H9 (cell line): ENCODE results near the gene LRRC8E. TPM values are rescaled to one million over a fixed set of nuclear protein-coding genes. Genes with fewer than 3 reads are reported as not detected.
A peak's percentile ranks its signal among the peaks of the same experiment; 100 is the strongest.

Source experiments
- DNase-seq: peaks from one replicate; pipeline ENCODE4 v3.0.0-alpha.2; 2017
- H2AFZ ChIP-seq: one replicate; pipeline ENCODE4 v1.6.1; 2013; ENCODE audit warnings: mild to moderate bottlenecking, low read length, control low read depth, moderate library complexity
- H2AK5ac ChIP-seq: 2 replicates; pipeline ENCODE4 v1.6.1; 2013; ENCODE audit warnings: low read length, control low read depth, mixed read lengths; ENCODE audit not compliant: insufficient read length
- H2BK120ac ChIP-seq: one replicate; pipeline ENCODE4 v1.6.1; 2013; ENCODE audit warnings: low read depth, mild to moderate bottlenecking, low read length, control low read depth, inconsistent platforms; ENCODE audit not compliant: poor library complexity, severe bottlenecking
- H2BK12ac ChIP-seq: 2 replicates; pipeline ENCODE4 v1.6.1; 2013; ENCODE audit warnings: low read length, control low read depth, mixed read lengths, low read depth; ENCODE audit not compliant: insufficient read length
- H2BK15ac ChIP-seq: 2 replicates; pipeline ENCODE4 v1.6.1; 2013; ENCODE audit warnings: low read depth, low read length, control low read depth
- H2BK20ac ChIP-seq: one replicate; pipeline ENCODE4 v1.6.1; 2013; ENCODE audit warnings: low read depth, mild to moderate bottlenecking, low read length, control low read depth, inconsistent platforms; ENCODE audit not compliant: poor library complexity, severe bottlenecking
- H2BK5ac ChIP-seq: 2 replicates; pipeline ENCODE4 v1.6.1; 2013; ENCODE audit warnings: low read length, control low read depth, mixed read lengths; ENCODE audit not compliant: insufficient read length
- H3K14ac ChIP-seq: 2 replicates; pipeline ENCODE4 v1.6.1; 2013; ENCODE audit warnings: low read length, control low read depth; ENCODE audit not compliant: insufficient read depth
- H3K18ac ChIP-seq: 2 replicates; pipeline ENCODE4 v1.6.1; 2013; ENCODE audit warnings: low read depth, mild to moderate bottlenecking, mixed read lengths, low read length, control low read depth; ENCODE audit not compliant: insufficient read length
- H3K23ac ChIP-seq: 2 replicates; pipeline ENCODE4 v1.6.1; 2013; ENCODE audit warnings: low read length, control low read depth, mixed read lengths, low read depth; ENCODE audit not compliant: insufficient read length
- H3K23me2 ChIP-seq: 2 replicates; pipeline ENCODE4 v1.6.1; 2013; ENCODE audit warnings: low read depth, mild to moderate bottlenecking, mixed read lengths, low read length, control low read depth; ENCODE audit not compliant: insufficient read length, poor library complexity, severe bottlenecking
- H3K27ac ChIP-seq: 2 replicates; pipeline ENCODE4 v1.5.1; 2013; ENCODE audit warnings: low read length, control low read depth, mixed read lengths, low read depth; ENCODE audit not compliant: insufficient read length
- H3K27me3 ChIP-seq: 2 replicates; pipeline ENCODE4 v1.6.1; 2013; ENCODE audit warnings: low read length, control low read depth, inconsistent platforms; ENCODE audit not compliant: insufficient read depth
- H3K4ac ChIP-seq: 2 replicates; pipeline ENCODE4 v1.6.1; 2013; ENCODE audit warnings: low read depth, mild to moderate bottlenecking, control low read depth, inconsistent platforms, low read length, moderate library complexity
- H3K4me1 ChIP-seq: 2 replicates; pipeline ENCODE4 v1.6.1; 2013; ENCODE audit warnings: low read length, control low read depth, inconsistent platforms; ENCODE audit not compliant: insufficient read depth
- H3K4me2 ChIP-seq: 2 replicates; pipeline ENCODE4 v1.6.1; 2013; ENCODE audit warnings: low read length, control low read depth, mixed read lengths; ENCODE audit not compliant: insufficient read length, insufficient read depth
- H3K56ac ChIP-seq: 2 replicates; pipeline ENCODE4 v1.6.1; 2013; ENCODE audit warnings: low read depth, mild to moderate bottlenecking, mixed read lengths, low read length, control low read depth; ENCODE audit not compliant: insufficient read length
- H3K79me1 ChIP-seq: 2 replicates; pipeline ENCODE4 v1.6.1; 2013; ENCODE audit warnings: low read depth, mild to moderate bottlenecking, moderate library complexity, low read length, control low read depth, inconsistent platforms; ENCODE audit not compliant: insufficient read depth, poor library complexity, severe bottlenecking
- H3K79me2 ChIP-seq: 2 replicates; pipeline ENCODE4 v1.6.1; 2013; ENCODE audit warnings: low read length, control low read depth, inconsistent platforms; ENCODE audit not compliant: insufficient read depth
- H3K9ac ChIP-seq: 2 replicates; pipeline ENCODE4 v1.6.1; 2013; ENCODE audit warnings: low read length, control low read depth, mixed read lengths; ENCODE audit not compliant: insufficient read length; ENCODE audit errors: extremely low read depth
- H3K9me3 ChIP-seq: one replicate; pipeline ENCODE4 v1.6.1; 2013; ENCODE audit warnings: low read depth, low read length, inconsistent platforms; ENCODE audit not compliant: control insufficient read depth
- H3T11ph ChIP-seq: one replicate; pipeline ENCODE4 v1.6.1; 2013; ENCODE audit warnings: mild to moderate bottlenecking, low read length, control low read depth, inconsistent platforms
- H4K20me1 ChIP-seq: one replicate; pipeline ENCODE4 v1.6.1; 2013; ENCODE audit not compliant: control insufficient read depth, insufficient read length, insufficient read depth
- H4K5ac ChIP-seq: 2 replicates; pipeline ENCODE4 v1.6.1; 2013; ENCODE audit warnings: low read depth, mild to moderate bottlenecking, mixed read lengths, low read length, control low read depth; ENCODE audit not compliant: insufficient read length
- H4K8ac ChIP-seq: replicated peaks from 2 replicates; pipeline ENCODE4 v1.6.1; 2013; ENCODE audit warnings: low read length, control low read depth, mixed read lengths, low read depth; ENCODE audit not compliant: insufficient read length
- H4K91ac ChIP-seq: 2 replicates; pipeline ENCODE4 v1.6.1; 2013; ENCODE audit warnings: low read depth, mild to moderate bottlenecking, moderate library complexity, mixed read lengths, low read length, control low read depth; ENCODE audit not compliant: insufficient read length
- H3K27ac Mint-ChIP-seq, 3 experiments: 2 replicates in 2 of 3; 3 replicates in 1 of 3; pipeline ENCODE4 v1.8.0; 2020 to 2021; ENCODE audit warnings: mixed read lengths in 3 of 3, mild to moderate bottlenecking in 1 of 3, moderate library complexity in 1 of 3
- H3K27me3 Mint-ChIP-seq: 2 replicates; pipeline ENCODE4 v1.8.0; 2021; ENCODE audit warnings: low read depth, mild to moderate bottlenecking, moderate library complexity, mixed read lengths
- H3K36me3 Mint-ChIP-seq, 3 experiments: 2 replicates in 2 of 3; 3 replicates in 1 of 3; pipeline ENCODE4 v1.8.0; 2020 to 2021; ENCODE audit warnings: low read depth in 3 of 3, mixed read lengths in 3 of 3; ENCODE audit not compliant: insufficient read depth in 1 of 3
- H3K4me1 Mint-ChIP-seq, 2 experiments: 2 replicates each; pipeline ENCODE4 v1.8.0; 2020; ENCODE audit warnings: mixed read lengths in 2 of 2
- H3K4me3 Mint-ChIP-seq, 2 experiments: 2 replicates in 1 of 2; 3 replicates in 1 of 2; pipeline ENCODE4 v1.8.0; 2020 to 2021; ENCODE audit warnings: mild to moderate bottlenecking in 2 of 2, mixed read lengths in 2 of 2, moderate library complexity in 1 of 2
- H3K9me3 Mint-ChIP-seq, 2 experiments: 2 replicates in 1 of 2; 3 replicates in 1 of 2; pipeline ENCODE4 v1.8.0; 2020; ENCODE audit warnings: mild to moderate bottlenecking in 2 of 2, mixed read lengths in 2 of 2, moderate library complexity in 1 of 2
- WGBS: extraction: QIAGEN DNeasy Blood & Tissue Kit; methylation state at CpG from one replicate; pipeline ENCODE4 v1.1.7; 2013; ENCODE audit warnings: missing lambda C conversion rate, low lambda C conversion rate, mixed read lengths; ENCODE audit not compliant: insufficient read length; ENCODE audit errors: extremely low coverage; 5-methylcytosine and 5-hydroxymethylcytosine counted together
- total RNA-seq: library from RNA; stranded (reverse); gene quantifications from 2 replicates; pipeline ENCODE4 v1.2.1, GENCODE V29; 2021
- TF ChIP-seq, protein P1 (sequence below): fragments of 200-600 bp; sonication (generic); conservative IDR thresholded peaks from 3 replicates; pipeline ENCODE4 v1.8.0; 2021; ENCODE audit warnings: antibody characterized with exemption, mild to moderate bottlenecking

The LRRC8E gene
- total RNA-seq, 1 experiment from 2014 or later: 4.8 TPM

DNA sequence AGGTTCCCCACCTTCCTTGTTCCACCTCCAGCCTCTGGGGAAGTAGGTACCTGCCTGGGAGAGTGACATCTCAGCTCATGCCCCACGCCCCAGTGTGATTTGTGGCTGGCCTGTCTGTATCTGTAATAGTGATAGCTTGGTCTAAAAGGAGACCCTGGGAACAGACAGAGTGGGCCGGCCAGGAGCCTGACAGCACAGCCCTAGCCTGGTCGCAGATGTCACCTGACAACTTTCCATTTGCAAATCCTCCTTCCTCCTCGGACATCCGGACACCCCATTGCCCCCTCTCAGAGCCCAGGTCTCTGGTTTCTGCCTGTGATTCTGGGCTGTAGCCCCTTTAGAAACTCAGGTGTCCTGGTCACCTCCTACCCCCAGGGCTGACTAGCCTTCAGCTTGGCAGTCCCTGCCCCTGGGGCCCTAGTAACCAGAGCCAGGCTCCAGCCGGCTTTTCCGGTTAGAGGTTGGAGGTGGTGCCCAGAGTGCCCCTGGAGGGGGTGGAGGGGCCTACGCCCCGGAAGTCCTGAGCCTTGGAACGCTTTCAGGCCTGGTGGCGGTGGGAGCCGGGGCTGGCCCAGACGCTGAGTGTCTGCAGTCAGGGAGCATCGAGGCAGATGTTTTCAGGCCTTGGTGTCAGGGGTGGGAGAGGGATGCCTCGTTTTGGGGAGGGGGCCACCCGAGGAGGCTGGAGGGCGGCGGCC lies 6.5 kb downstream of the LRRC8E start:
- TF ChIP-seq, protein P1, sequence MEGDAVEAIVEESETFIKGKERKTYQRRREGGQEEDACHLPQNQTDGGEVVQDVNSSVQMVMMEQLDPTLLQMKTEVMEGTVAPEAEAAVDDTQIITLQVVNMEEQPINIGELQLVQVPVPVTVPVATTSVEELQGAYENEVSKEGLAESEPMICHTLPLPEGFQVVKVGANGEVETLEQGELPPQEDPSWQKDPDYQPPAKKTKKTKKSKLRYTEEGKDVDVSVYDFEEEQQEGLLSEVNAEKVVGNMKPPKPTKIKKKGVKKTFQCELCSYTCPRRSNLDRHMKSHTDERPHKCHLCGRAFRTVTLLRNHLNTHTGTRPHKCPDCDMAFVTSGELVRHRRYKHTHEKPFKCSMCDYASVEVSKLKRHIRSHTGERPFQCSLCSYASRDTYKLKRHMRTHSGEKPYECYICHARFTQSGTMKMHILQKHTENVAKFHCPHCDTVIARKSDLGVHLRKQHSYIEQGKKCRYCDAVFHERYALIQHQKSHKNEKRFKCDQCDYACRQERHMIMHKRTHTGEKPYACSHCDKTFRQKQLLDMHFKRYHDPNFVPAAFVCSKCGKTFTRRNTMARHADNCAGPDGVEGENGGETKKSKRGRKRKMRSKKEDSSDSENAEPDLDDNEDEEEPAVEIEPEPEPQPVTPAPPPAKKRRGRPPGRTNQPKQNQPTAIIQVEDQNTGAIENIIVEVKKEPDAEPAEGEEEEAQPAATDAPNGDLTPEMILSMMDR: peak; percentile 24; the same call in 1 of the 3 replicates
- Histone ChIP-seq H4K91ac (no peak overlapping the region), H3T11ph (no peak overlapping the region), H3K56ac (no peak overlapping the region), H3K27ac (no peak overlapping the region), H2BK12ac (no peak overlapping the region), H2BK15ac (no peak overlapping the region), H4K8ac (no peak overlapping the region), H2AK5ac (no peak overlapping the region), H3K79me2 (no peaks in the 10 kb centered on the region; the same call in 1 of the 2 replicates), H3K14ac (no peak overlapping the region), H3K18ac (no peak overlapping the region), H4K5ac (no peak overlapping the region), H3K9me3 (no peaks in the 10 kb centered on the region), H3K79me1 (no peaks in the 10 kb centered on the region), H4K20me1 (no peaks in the 10 kb centered on the region), H3K4me2 (no peak overlapping the region), H2BK5ac (no peak overlapping the region), H2BK120ac (no peak overlapping the region), H2BK20ac (no peak overlapping the region), H3K4me1 (no peaks in the 10 kb centered on the region), H3K27me3 (no peaks in the 10 kb centered on the region), H3K4ac (no peak overlapping the region), H2AFZ (no peak overlapping the region), H3K9ac (no peak overlapping the region), H3K23me2 (no peaks in the 10 kb centered on the region), H3K23ac (no peak overlapping the region)
- peaks cover 0 to 6% of the 10 kb centered on the region in 2 experiments; a peak in 2 of 4 replicates for H3K4me1 Mint-ChIP-seq
- no peak overlapping the region for H3K4me3 Mint-ChIP-seq
- H3K36me3 Mint-ChIP-seq: peaks cover 7 to 13% (median 11%) of the 10 kb centered on the region in 3 experiments; a peak in 6 of 7 replicates
- no peak overlapping the region for H3K27ac Mint-ChIP-seq
- WGBS: no CpG with 5 or more reads among the region's 18 CpGs
- no peaks in the 10 kb centered on the region for H3K9me3 Mint-ChIP-seq
- peaks cover 3% of the 10 kb centered on the region for H3K27me3 Mint-ChIP-seq
- no peak for DNase-seq
